Epithelial cell of esophagus (primary cell): ENCODE measurements around the gene FBXL16.

ENCODE experiments used
- DNase-seq: peaks from one replicate; pipeline ENCODE4 v3.0.0; 2010; ENCODE audit warnings: low read depth
- H3K4me3 ChIP-seq: 2 replicates; pipeline ENCODE4 v1.5.1; 2011; ENCODE audit warnings: mild to moderate bottlenecking, low read length, control low read depth
- CTCF ChIP-seq: IDR thresholded peaks from 2 replicates; pipeline ENCODE4 v1.5.1; 2011; ENCODE audit warnings: low read depth, mild to moderate bottlenecking, low read length, control low read depth, inconsistent platforms; ENCODE audit not compliant: insufficient read depth; ENCODE audit errors: missing control alignments

The FBXL16 gene

DNA sequence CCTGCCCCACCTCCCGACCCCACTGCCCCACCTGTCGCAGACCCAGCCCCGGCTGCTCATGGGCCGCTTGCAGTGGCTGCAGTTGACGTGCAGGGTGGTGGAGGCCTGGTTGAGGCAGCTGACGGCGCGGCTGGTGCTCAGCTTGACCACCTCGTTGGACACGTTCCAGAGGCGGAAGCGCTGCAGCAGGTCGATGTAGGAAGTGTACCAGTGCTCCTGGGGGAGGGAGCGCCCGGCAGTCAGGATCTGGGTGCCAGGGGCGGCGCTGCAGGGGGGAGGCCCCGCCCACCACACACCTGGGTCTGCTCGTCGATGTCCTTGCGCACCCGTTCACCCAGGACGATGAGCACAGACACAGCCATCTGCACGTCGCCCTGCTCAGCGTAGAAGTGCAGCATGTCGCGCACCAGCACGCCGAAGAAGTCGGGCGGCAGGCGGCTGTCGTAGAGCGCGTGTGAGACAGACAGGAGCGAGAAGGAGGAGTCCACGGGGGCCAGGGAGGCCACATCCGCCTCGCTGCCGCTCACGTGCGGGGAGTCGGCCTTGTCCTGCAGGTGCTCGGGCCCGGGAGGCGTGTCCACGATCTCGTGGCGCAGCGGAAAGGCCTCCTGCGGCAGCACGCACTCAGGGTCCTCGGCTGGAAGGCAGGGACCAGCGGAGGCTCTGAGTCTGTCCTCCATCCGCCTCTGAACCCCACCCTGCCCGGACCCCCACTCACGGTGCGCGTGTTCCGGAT, 20.5 kb downstream of the FBXL16 start:
- TF ChIP-seq CTCF = no peak
- no peak for DNase-seq
- H3K4me3 ChIP-seq = peak overlapping the region; percentile 57

- no peak for TF ChIP-seq CTCF
- DNase-seq = peak; percentile 98
- H3K4me3 ChIP-seq = peak within 1 kb of the TSS; percentile 57
Measured at GRCh38 chr16:684071-684794, 21.4 kb downstream of the FBXL16 start, which contains the start of gene JMJD8. JMJD8 (minus strand) TSS chr16:684334; CDS start chr16:684319, 15 bp downstream.

DNA sequence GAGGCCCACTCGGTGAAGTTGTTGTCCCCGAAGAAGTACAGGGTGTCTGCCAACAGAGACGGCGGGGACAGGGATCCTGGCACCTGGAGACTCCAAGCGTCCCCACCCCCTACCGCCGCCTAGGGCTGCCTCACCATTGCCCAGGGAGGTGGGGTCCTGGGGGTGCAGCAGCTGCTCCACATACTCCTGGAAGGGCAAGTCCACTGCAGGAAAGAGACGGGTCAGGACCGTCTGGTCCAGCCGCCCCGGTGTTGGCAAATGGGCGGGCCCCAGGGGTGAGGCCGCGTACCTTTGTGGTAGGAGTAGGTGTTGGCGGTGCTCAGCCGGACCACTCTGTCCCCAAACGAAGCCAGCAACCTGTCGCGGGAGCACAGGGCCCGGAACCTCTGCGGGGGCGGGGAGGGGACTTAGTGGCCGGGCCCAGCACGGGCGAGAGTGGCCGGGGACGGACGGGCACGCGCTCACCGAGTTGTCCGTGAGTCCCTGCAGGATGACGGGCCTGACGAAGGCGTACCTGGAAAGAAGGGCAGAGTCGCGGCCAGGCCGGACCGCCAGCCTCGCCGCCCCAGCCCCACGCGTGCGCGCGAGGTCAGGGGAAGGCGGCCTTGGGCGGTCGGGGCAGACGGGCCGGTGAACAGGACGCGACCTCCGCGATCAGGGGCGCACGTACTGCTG, 22.1 kb downstream of the FBXL16 start:
- no peak for TF ChIP-seq CTCF
- DNase-seq = no peak
- H3K4me3 ChIP-seq = peak overlapping the region; percentile 57

DNA sequence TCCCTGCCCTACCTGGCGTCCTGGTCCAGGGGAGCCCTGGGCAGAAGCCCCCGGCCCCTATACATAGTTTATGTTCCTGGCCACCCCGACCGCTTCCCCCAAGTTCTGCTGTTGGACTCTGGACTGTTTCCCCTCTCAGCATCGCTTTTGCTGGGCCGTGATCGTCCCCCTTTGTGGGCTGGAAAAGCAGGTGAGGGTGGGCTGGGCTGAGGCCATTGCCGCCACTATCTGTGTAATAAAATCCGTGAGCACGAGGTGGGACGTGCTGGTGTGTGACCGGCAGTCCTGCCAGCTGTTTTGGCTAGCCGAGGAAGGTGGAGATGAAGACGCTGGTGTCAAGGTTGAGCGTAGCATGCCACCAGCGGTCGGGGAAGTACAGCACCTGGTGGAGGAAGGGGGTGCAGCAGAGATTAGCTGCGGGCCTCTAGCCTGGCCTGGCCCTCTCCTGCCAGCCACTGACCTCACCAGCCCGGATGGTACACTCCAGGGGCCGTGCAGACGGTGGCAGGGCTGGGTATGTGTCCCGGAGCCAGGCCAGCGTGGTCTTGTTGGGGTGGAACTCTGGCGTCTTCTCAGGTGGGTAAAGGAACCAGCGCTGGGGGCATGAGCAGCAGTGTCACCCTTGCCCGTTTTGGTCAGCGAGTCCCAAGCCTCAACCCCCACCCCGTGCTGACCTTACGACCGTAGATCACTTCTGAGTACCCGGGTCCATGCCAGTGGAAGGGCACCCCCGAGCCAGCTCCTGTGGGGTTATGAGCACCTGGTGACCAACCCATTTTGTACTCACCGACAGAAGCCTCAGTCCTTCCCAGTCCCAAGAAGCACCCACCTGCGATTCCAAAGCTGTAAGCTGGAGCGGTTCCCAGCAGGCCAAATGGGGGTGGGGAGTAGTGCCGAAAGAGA, 22.9 kb downstream of the FBXL16 start:
- no peak for TF ChIP-seq CTCF
- H3K4me3 ChIP-seq = peak overlapping the region; percentile 57
- DNase-seq = no peak

- no peak for DNase-seq
- no peak for TF ChIP-seq CTCF
- H3K4me3 ChIP-seq = peak overlapping the region; percentile 84
Measured at GRCh38 chr16:681746-682427, 23.7 kb downstream of the FBXL16 start.
